Cerebellar cortex (tissue), 1 donor: Measurements from ENCODE around the gene SLC6A17.
A peak's percentile ranks its signal among the peaks of the same experiment; 100 is the strongest.

ENCODE experiments used
- DNase-seq: peaks from one replicate; pipeline ENCODE4 v3.0.0-alpha.2; 2015; ENCODE audit warnings: low spot score

SLC6A17 gene

DNA sequence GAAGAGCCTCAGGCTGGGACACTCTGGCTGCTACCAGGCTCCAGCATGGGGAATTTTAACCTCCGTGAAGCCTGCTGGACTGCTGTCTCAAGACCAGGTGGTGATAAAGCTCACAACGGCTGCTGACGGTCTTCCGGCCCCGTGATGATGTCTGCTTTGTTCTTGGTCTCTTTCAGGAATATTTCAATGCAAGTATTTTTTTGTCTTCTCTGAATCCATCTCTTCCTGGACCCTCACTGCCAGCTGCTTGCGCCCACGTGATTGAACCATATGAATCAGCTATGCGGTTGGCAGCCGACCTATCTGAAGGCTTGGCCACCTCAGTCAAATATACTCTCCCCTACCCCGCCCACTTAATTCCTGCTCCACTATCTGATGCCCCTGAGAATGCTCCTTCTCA, 14.6 kb upstream of the SLC6A17 start:
- no peak for DNase-seq

GRCh38 chr1:110136911-110137310, 13.4 kb upstream of the SLC6A17 start:
- peak; percentile 99 for DNase-seq

DNA sequence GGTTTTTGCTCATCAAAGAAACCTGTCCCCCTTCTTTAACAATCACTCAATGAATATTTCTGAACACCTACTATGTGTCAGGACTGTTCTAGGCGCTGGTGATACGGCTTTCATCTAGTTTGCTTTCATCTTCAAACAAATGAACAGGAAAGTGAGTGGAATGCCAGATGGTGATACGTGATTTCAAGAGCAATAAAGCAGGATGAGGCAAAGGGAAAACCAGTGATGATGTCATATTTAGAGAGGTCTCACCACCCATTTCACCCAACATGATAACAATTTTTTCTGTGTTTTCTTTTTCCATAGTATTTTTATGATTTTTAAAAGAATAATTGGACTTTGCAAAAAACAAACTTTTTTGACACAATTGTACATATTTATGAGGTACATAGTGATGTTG, 11.3 kb upstream of the SLC6A17 start:
- DNase-seq = no peak

- no peak for DNase-seq
Observed at GRCh38 chr1:110144366-110144765, 5.9 kb upstream of the SLC6A17 start.

DNA sequence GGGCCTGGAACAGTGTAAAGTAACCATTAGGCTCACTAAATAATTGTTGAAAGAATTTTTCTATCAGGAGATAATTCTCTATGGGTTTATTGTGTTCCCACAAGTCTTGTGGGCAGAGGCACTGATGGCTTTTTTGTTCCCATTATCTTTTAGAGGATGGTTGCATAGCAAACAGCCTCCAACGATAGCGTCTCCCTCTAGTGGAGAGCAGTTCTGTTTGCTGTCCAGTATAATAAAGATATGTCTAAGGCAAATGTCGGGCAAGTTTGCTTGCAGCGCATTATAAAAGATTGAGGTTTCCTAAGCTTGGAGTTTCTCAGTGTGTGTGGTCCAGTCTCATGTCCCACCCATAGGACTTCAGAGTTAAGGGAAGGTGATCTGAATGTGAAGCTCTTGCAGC, 1.3 kb upstream of the SLC6A17 start:
- no peak for DNase-seq

DNA sequence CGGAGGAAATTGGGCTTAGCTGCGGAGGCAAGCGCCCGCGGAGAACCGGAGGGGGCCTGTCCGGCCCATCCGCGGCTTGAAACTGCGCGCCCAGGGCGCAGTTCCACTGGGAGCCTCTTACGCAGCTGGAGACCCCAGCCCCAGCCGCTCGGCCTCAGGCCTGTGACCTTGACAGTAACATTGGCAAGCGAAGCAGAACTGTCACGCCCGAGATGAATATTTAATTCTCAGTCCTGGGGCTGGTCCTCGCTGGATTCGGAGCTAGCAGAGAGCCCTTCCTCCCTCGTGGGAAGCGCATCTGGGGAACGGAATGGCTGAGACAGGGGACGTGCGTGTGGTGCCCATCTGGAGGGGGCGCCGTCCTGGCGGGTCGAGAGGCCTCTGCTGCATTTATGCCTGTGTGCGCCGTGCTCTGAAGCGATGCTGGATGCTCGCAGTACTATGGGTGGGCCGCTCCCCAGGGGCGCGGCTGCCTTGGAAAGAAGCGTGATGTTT, 928 bp downstream of the SLC6A17 start:
- no peak for DNase-seq

- no peak for DNase-seq
Observed at GRCh38 chr1:110152133-110152785, 2.0 kb downstream of the SLC6A17 start.

DNA sequence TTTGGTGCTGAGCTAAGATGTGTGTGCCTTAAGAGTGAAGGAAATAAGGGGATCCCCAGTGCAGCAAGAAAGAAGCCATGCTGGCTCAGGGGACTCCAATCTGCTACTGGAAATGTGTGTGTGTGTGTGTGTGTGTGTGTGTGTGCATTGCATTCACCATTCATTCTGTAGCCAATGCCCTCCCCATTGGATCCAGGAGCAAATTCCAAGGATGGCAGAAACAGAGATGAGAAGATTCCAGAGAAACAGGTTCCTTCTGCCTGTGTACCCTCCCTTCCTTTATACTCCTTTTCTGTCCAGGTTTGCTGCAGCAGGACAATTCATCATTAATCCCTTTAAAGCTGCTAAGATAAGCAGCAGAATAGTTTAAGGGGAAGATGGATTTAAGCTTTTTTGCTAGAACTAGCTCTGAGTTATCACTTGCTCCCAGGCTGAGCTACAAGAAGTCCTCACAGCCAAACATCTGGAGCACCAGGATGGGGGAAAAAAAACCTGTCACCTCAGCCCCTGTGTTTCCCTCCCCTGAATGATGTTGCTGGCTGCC, 3.2 kb downstream of the SLC6A17 start:
- no peak for DNase-seq

DNA sequence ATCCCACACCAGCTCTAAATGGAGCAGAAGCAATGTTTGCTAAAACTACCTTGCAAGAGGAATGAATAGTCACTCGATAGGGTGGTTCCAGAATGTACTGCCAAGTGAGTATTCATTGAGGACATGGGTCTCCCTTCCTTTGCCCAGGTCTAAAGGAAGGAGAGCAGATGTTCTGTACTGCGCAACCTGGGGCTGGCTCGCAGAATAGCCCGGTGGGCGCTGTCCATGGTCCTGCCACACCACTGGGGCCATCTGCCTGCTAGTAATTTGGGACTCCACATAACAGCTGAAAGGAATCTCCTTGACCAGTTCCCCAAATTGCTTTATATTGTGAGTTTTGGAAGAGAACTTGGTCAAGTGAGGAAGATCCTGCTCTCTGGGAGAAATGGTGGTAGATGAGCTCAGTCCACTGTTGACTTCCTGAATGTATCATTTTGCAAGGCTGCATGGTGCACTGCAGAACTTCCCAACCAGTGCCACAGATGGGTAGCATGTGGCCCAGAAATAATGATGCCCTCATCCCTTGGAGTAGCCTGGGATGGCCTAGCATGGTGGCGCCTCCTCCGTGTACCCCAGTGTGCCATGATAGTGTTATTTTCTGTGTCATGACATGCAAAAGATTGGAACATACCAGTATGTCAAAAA, 5.7 kb downstream of the SLC6A17 start:
- no peak for DNase-seq

DNA sequence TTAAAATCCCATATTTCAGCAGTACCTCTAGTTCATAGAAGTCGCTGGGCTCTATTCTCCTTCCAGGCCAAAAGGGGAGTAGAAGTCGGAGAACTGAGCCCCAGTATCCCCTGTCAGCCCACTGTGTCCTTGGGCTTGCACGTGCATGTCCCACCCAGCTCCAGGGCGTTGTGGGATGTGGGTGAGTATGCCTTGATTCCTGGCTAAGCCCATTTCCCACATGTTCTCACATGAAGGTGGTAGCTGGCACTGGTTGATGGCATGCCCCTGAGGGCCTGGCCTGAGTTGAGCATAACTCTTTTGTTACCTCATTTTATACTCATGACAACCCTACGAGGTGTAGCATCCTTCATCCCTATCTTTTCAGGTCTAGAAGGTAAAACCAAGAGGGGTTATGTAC, 8.0 kb downstream of the SLC6A17 start:
- DNase-seq = no peak

DNA sequence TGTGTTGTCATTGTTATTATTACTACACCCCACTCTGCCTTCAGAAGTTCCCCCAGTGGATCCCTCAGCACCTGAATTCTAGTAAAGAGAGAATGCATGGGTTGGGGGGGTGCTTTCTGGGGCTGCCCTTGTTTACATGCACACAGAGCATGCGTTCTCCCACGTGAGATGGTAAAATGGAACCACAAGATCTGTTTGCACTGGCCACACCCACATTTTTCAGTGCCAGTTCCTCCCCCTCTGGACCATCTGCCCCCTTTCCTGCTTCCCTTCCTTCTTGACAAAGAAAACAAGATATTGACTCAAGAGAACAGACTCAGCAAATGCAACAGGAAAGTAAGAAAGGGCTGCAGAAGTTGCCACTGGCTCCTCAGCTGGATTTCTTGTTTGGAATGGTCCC, 8.9 kb downstream of the SLC6A17 start:
- DNase-seq = peak; percentile 69

DNA sequence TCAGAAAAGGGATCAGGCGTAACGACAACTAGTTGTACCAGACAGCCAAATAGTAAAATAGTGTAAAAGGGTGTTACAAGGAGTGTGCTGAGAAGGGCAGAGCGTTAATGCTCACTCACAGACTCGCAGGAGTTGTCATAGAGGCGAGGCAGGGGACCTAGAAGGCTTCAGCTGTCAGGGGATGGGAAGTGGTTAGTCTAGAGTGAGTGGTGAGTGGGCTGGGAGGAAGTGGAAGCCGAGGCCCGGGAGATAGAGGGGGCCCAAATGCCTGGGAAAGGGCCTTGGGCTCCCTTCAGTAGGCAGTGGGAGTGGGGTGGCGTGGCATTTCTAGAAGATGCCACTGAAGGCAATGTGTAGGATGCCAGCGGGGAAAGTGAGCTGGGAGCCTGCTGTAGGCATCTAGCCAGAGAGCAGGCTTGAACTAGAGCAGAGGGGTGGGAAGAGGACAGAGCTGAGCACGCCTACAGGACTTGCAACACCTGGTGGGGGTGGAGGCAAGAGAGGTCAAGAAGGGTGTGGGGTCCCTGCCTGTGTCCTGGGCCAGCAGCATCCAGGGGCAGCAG, 10.3 kb downstream of the SLC6A17 start:
- DNase-seq = no peak

- no peak for DNase-seq
Observed at GRCh38 chr1:110161165-110161564, 10.9 kb downstream of the SLC6A17 start.

DNA sequence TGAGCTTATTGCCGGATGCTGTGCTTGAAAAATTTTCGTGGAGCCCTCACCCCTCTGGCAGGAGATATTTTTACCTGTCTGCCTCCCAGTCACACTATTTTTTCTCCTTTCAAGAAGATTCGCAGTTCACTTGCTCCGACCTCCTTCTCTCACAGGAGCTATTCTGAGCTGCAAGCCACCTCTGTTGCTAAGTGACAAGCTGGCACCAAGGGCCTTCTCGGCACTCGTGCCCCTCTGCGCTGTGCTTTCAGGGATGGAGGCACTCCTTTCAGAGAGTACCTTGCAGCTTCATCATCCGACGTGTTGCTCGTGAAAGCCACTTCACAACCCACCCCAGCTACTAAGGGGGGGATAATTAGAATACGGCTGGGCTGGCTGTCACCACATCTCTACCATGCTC, 11.6 kb downstream of the SLC6A17 start:
- peak; percentile 90 for DNase-seq

GRCh38 chr1:110163591-110163990, 13.3 kb downstream of the SLC6A17 start:
- no peak for DNase-seq

DNA sequence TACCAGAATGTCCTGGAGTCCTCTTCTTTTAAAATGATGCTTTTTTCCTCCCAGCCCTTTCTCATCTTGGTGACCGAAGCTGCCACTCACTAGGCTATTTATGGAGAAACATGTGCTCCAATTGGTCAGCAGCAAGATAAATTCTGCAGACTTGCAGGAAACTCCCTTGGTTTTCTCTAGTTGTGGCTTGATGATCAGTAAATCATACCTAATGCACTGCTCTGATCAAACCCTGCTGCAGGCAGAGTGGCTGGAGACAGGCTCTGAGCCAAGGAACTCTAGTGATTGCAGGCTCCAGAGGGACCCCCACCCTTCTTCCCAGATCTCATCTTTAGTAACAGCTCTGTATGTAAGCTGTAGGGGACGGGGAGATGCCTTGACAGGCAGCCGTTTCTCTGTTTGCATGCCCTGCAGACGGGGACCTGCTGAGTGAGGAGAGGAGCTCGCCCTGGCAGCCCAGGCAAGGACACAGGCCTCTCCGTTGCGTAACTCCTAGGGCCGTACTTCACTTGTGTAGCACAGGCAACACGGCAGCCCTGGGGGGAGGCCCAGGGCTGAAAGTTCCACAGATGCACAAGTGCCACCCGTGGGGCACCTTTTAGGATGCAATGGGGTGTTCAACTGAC, 14.5 kb downstream of the SLC6A17 start:
- DNase-seq = peak; percentile 65

DNA sequence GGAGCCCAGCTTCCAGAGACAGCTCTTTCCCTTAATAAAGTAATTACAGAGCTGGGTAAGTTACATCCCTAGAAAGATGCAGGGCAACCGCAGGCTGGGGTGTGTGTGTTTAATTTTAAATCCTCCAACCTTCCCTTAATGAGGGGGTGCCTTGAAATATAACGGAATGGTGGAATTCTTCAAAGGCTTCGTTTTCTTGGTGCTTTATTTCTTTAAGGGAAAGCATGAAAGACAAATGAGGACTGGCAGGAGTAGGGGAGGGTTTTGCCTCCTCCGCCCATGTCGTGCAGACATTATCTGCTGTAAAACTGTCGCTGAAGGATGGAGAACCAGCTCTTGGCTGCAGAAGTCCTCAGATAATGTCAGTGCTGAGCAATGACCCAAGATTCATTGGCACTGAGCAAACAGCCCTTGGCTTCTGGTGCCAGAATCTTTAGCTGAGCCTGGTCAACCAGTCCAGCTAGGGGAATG, 15.5 kb downstream of the SLC6A17 start:
- DNase-seq = peak; percentile 77

GRCh38 chr1:110166861-110167260, 16.6 kb downstream of the SLC6A17 start:
- no peak for DNase-seq

GRCh38 chr1:110170766-110171733, 20.8 kb downstream of the SLC6A17 start:
- no peak for DNase-seq

GRCh38 chr1:110172001-110172400, 21.7 kb downstream of the SLC6A17 start:
- no peak for DNase-seq

DNA sequence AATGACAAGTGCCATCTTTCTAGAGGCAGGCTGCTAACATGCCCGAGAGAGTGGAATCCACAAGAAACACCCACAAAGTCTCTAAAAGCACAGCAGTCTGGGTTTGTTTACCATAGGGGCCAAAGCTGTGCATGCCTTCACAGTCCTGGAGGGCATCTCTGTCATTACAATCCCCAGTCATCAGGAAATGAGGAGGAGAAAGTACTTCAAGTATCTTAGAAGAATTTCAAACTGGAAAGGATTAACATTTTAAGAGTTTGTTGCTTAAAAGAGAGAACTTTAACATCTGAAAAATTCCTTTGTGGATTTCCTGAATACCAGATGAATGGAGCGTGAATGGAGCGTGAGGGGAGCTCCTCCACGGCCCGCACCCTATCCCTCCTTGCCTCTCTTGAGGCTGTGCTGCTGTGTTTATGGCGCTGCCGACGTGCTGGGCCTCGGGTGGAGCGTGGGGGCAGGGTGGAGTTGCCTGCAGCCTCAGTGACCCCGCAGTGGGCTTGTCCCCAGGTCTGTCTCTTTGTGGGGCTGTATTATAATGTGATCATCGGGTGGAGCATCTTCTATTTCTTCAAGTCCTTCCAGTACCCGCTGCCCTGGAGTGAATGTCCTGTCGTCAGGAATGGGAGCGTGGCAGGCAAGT, 23.3 kb downstream of the SLC6A17 start:
- no peak for DNase-seq
